GM21717 (cell line): ENCODE results near the gene MMRN1.

ENCODE experiments used
- ATAC-seq: cut with Tn5 transposase; IDR thresholded peaks from one replicate; pipeline ENCODE4 v1.9.1; 2021; ENCODE audit warnings: mild to moderate bottlenecking, moderate library complexity; ENCODE audit not compliant: unreplicated experiment

MMRN1 gene

GRCh38 chr4:89995814-89996213, 101.2 kb downstream of the MMRN1 start:
- no peak for ATAC-seq

- ATAC-seq = no peak
Measured at GRCh38 chr4:89997171-89997704, 102.6 kb downstream of the MMRN1 start.

GRCh38 chr4:89998469-89999011, 103.9 kb downstream of the MMRN1 start:
- no peak for ATAC-seq

- ATAC-seq = no peak
Measured at GRCh38 chr4:90001023-90001422, 106.4 kb downstream of the MMRN1 start.

- ATAC-seq = no peak
Measured at GRCh38 chr4:90002441-90003062, 107.9 kb downstream of the MMRN1 start.
